Endodermal cell (in vitro differentiated cells): ENCODE measurements around the gene CTU1. TPM values are rescaled to one million over a fixed set of nuclear protein-coding genes. Genes with fewer than 3 reads are reported as not detected.

ENCODE experiments used
- DNase-seq: peaks from one replicate; pipeline ENCODE4 v3.0.0-alpha.2; 2017
- H3K27ac ChIP-seq: 2 replicates; pipeline ENCODE4 v1.5.1; 2013; ENCODE audit warnings: mild to moderate bottlenecking, low read depth, low read length, moderate library complexity
- H3K27me3 ChIP-seq: 2 replicates; pipeline ENCODE4 v1.6.1; 2013; ENCODE audit warnings: mild to moderate bottlenecking, low read length, moderate library complexity; ENCODE audit not compliant: insufficient read depth, control insufficient read depth, poor library complexity, severe bottlenecking
- H3K36me3 ChIP-seq: 2 replicates; pipeline ENCODE4 v1.7.0; 2013; ENCODE audit warnings: mild to moderate bottlenecking, low read length, moderate library complexity; ENCODE audit not compliant: control insufficient read depth, insufficient read depth
- H3K4me1 ChIP-seq: one replicate; pipeline ENCODE4 v1.7.0; 2013; ENCODE audit warnings: low read length; ENCODE audit not compliant: control insufficient read depth, insufficient read depth
- H3K4me3 ChIP-seq: 2 replicates; pipeline ENCODE4 v1.5.1; 2013; ENCODE audit warnings: mild to moderate bottlenecking, low read length, moderate library complexity
- H3K9ac ChIP-seq: 2 replicates; pipeline ENCODE4 v1.6.1; 2013; ENCODE audit warnings: mild to moderate bottlenecking, low read length, moderate library complexity; ENCODE audit not compliant: poor library complexity, severe bottlenecking; ENCODE audit errors: extremely low read depth
- H3K9me3 ChIP-seq: 2 replicates; pipeline ENCODE4 v1.6.1; 2013; ENCODE audit warnings: mild to moderate bottlenecking, low read length, moderate library complexity; ENCODE audit not compliant: control insufficient read depth
- H3K27ac Mint-ChIP-seq: 2 replicates; pipeline ENCODE4 v1.8.0; 2020; ENCODE audit warnings: mixed read lengths
- H3K27me3 Mint-ChIP-seq: 2 replicates; pipeline ENCODE4 v1.8.0; 2021; ENCODE audit warnings: mild to moderate bottlenecking, mixed read lengths; ENCODE audit not compliant: insufficient read depth
- H3K36me3 Mint-ChIP-seq: 2 replicates; pipeline ENCODE4 v1.8.0; 2020; ENCODE audit warnings: low read depth, mixed read lengths
- H3K4me1 Mint-ChIP-seq: 2 replicates; pipeline ENCODE4 v1.8.0; 2020; ENCODE audit warnings: mixed read lengths
- H3K4me3 Mint-ChIP-seq: 2 replicates; pipeline ENCODE4 v1.8.0; 2020; ENCODE audit warnings: mild to moderate bottlenecking, moderate library complexity, mixed read lengths
- H3K9me3 Mint-ChIP-seq: 2 replicates; pipeline ENCODE4 v1.8.0; 2020; ENCODE audit warnings: mild to moderate bottlenecking, mixed read lengths
- WGBS, 2 experiments: methylation state at CpG; one replicate each; pipeline versions ENCODE4 v1.1.5 to v1.1.7; 2013; ENCODE audit warnings: missing lambda C conversion rate in 2 of 2, mixed read lengths in 1 of 2; ENCODE audit not compliant: insufficient coverage in 1 of 2, insufficient read length in 1 of 2; 5-methylcytosine and 5-hydroxymethylcytosine counted together
- total RNA-seq, 2 donors: library from RNA; stranded (reverse); fragmentation: NEBNext Ultra II Directional in 1 of 2; extraction: Animal tissue kit (Norgen Biotek cat#: 25700) in 1 of 2; gene quantifications; 2 replicates in 1 of 2; 3 replicates in 1 of 2; pipeline ENCODE4 v1.2.1, GENCODE V29; 2021
- TF ChIP-seq, protein P1 (sequence below): fragments of 200-600 bp; sonication (generic); conservative IDR thresholded peaks from 2 replicates; pipeline ENCODE4 v1.5.0; 2021; ENCODE audit warnings: antibody characterized with exemption, mild to moderate bottlenecking

The CTU1 gene
- total RNA-seq, 2 donors from 2014 or later: 5.1 to 5.7 TPM

DNA sequence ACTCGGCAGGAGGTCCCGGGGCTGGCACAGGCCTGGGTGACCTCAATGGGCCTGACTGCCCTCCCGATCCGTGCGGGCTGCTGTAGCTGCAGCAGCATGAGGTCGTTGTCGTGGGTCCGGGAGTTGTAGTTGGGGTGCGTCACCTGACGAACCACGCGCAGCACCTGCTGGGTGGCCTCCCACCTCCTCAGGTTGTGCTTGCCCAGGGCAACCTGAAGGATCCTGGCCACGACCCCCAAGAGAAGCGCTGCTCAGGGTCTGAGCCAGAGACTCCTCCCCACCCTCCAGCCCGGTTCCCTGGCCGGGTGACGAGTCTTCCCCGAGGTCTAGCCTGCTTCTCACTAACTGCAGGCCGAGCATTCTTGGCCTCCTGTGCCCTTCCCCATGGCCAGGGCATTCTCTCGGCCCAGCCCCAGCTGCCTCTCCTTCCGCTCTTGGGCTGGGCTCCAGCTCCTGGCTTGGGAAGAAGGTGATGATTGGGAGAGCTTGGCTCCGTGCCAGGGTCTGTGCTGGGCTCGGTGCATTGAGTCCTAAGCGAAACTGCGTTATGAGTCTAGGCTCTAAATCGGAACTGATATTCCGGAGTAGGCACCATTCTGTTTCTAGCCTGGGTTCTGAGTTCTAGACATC, 28.6 kb downstream of the CTU1 start:
- no peaks in the 10 kb centered on the region for H3K4me1 ChIP-seq
- H3K4me3 ChIP-seq: no peak overlapping the region
- no peak overlapping the region for H3K27ac Mint-ChIP-seq
- no peak overlapping the region for H3K9ac ChIP-seq
- H3K4me3 Mint-ChIP-seq: no peak overlapping the region
- no peaks in the 10 kb centered on the region for H3K36me3 ChIP-seq
- H3K4me1 Mint-ChIP-seq: no peaks in the 10 kb centered on the region
- no peak overlapping the region for H3K27ac ChIP-seq
- TF ChIP-seq, protein P1, sequence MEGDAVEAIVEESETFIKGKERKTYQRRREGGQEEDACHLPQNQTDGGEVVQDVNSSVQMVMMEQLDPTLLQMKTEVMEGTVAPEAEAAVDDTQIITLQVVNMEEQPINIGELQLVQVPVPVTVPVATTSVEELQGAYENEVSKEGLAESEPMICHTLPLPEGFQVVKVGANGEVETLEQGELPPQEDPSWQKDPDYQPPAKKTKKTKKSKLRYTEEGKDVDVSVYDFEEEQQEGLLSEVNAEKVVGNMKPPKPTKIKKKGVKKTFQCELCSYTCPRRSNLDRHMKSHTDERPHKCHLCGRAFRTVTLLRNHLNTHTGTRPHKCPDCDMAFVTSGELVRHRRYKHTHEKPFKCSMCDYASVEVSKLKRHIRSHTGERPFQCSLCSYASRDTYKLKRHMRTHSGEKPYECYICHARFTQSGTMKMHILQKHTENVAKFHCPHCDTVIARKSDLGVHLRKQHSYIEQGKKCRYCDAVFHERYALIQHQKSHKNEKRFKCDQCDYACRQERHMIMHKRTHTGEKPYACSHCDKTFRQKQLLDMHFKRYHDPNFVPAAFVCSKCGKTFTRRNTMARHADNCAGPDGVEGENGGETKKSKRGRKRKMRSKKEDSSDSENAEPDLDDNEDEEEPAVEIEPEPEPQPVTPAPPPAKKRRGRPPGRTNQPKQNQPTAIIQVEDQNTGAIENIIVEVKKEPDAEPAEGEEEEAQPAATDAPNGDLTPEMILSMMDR: no peak
- DNase-seq: no peak
- H3K36me3 Mint-ChIP-seq: no peaks in the 10 kb centered on the region
- no peaks in the 10 kb centered on the region for H3K27me3 ChIP-seq
- 91 to 98% methylated on average over 22 to 27 of the region's 27 CpGs for WGBS, 2 experiments
- no peaks in the 10 kb centered on the region for H3K9me3 Mint-ChIP-seq
- no peaks in the 10 kb centered on the region for H3K9me3 ChIP-seq
- peaks cover 20% of the 10 kb centered on the region for H3K27me3 Mint-ChIP-seq

DNA sequence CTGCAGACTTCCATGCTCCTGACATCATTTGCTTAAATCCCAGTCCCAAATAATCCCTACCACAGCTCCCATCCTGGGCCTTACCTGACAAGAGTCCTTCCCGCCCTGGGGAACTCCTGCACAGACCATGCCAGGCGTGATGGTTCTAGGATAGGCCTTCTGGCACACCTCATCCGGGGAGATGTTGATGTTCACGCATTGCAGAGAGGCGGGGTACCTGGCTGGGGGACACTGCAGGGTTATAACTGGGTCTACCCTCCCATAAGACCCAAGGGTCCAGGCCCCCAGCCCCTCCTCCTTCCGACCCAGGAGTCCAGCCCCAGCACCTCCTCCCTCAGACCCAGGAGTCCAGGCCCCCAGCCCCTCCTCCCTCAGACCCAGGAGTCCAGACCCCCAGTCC, 29.5 kb downstream of the CTU1 start:
- Histone ChIP-seq H3K36me3 (no peaks in the 10 kb centered on the region), H3K9me3 (peaks cover 7% of the 10 kb centered on the region), H3K4me3 (no peak overlapping the region), H3K27me3 (no peaks in the 10 kb centered on the region), H3K9ac (no peak overlapping the region), H3K27ac (no peak overlapping the region), H3K4me1 (no peaks in the 10 kb centered on the region)
- Mint-ChIP-seq H3K27ac (no peak overlapping the region), H3K36me3 (no peaks in the 10 kb centered on the region), H3K4me1 (no peaks in the 10 kb centered on the region), H3K27me3 (peaks cover 18% of the 10 kb centered on the region), H3K9me3 (peaks cover 7% of the 10 kb centered on the region), H3K4me3 (no peak overlapping the region)
- TF ChIP-seq, protein P1: no peak
- no peak for DNase-seq
- 88 to 93% methylated on average over 4 to 6 of the region's 6 CpGs for WGBS, 2 experiments

DNA sequence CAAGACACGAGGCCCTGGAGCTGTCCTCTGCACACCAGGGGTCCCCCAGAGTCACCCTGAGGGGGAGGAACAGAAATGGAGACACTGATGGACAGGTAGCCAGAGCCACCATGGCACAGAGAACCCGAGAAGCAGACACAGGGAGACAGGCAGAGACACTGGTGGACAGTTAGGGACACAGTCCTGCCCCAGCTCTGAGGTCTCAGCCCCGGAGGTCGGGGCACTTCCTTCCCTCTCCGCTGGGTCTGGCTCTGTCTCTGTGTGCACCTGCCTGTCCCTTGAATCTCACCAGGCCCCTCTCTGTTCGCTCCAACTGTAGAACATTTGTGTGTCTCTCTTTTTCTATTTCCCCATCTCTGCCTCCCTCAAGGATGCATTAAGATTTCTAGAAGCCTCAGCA, 30.1 kb downstream of the CTU1 start:
- Histone ChIP-seq H3K4me1 (no peaks in the 10 kb centered on the region), H3K9ac (no peak overlapping the region), H3K9me3 (peaks cover 7% of the 10 kb centered on the region), H3K36me3 (no peaks in the 10 kb centered on the region), H3K27ac (no peak overlapping the region), H3K27me3 (no peaks in the 10 kb centered on the region), H3K4me3 (no peak overlapping the region)
- Mint-ChIP-seq H3K4me3 (no peak overlapping the region), H3K4me1 (no peaks in the 10 kb centered on the region), H3K9me3 (peaks cover 11% of the 10 kb centered on the region), H3K27ac (no peak overlapping the region), H3K27me3 (peaks cover 11% of the 10 kb centered on the region), H3K36me3 (no peaks in the 10 kb centered on the region)
- WGBS, 2 experiments: 73 to 88% methylated on average over 5 to 6 of the region's 6 CpGs
- DNase-seq: no peak
- TF ChIP-seq, protein P1: no peak
